MM.1S (cell line): ENCODE results near the gene CHST13.

ENCODE experiments used
- DNase-seq: peaks from one replicate; pipeline ENCODE4 v3.0.0-alpha.2; 2015
- H2AFZ ChIP-seq: fragments of 300-600 bp; sonication (generic); 2 replicates; pipeline ENCODE4 v1.6.0; 2016; ENCODE audit warnings: antibody characterized with exemption, low read length
- H3F3A ChIP-seq: fragments of 300-600 bp; sonication (generic); 2 replicates; pipeline ENCODE4 v1.6.1; 2016; ENCODE audit warnings: mild to moderate bottlenecking, antibody characterized with exemption, low read length, moderate library complexity, mixed read lengths; ENCODE audit not compliant: insufficient read depth
- H3K27ac ChIP-seq: fragments of 300-600 bp; sonication (generic); 2 replicates; pipeline ENCODE4 v1.5.1; 2016; ENCODE audit warnings: mild to moderate bottlenecking, low read length
- H3K27me3 ChIP-seq: fragments of 300-600 bp; sonication (generic); replicated peaks from 2 replicates; pipeline ENCODE4 v1.6.0; 2016; ENCODE audit warnings: low read length; ENCODE audit not compliant: insufficient read depth
- H3K36me3 ChIP-seq: fragments of 300-600 bp; sonication (generic); replicated peaks from 2 replicates; pipeline ENCODE4 v1.6.1; 2016; ENCODE audit warnings: mild to moderate bottlenecking, low read length, mixed read lengths; ENCODE audit not compliant: insufficient read depth
- H3K4me1 ChIP-seq: fragments of 300-600 bp; sonication (generic); 2 replicates; pipeline ENCODE4 v1.6.1; 2016; ENCODE audit warnings: low read length, mixed read lengths
- H3K4me2 ChIP-seq: fragments of 300-600 bp; sonication (generic); 2 replicates; pipeline ENCODE4 v1.6.0; 2016; ENCODE audit warnings: low read depth, low read length
- H3K4me3 ChIP-seq: fragments of 300-600 bp; sonication (generic); 2 replicates; pipeline ENCODE4 v1.5.1; 2016; ENCODE audit warnings: low read length, mixed read lengths
- H3K79me2 ChIP-seq: fragments of 300-600 bp; sonication (generic); 2 replicates; pipeline ENCODE4 v1.6.1; 2016; ENCODE audit warnings: mixed run types, low read length, mixed read lengths
- H3K9ac ChIP-seq: fragments of 300-600 bp; sonication (generic); 2 replicates; pipeline ENCODE4 v1.6.1; 2016; ENCODE audit warnings: low read length, mixed read lengths
- H3K9me2 ChIP-seq: fragments of 300-600 bp; sonication (generic); replicated peaks from 2 replicates; pipeline ENCODE4 v1.6.1; 2016; ENCODE audit warnings: mild to moderate bottlenecking, low read length, mixed read lengths; ENCODE audit not compliant: insufficient read depth
- H3K9me3 ChIP-seq: fragments of 300-600 bp; sonication (generic); replicated peaks from 2 replicates; pipeline ENCODE4 v1.6.1; 2016; ENCODE audit warnings: mild to moderate bottlenecking, low read length, mixed read lengths; ENCODE audit not compliant: insufficient read depth
- H4K20me1 ChIP-seq: fragments of 300-600 bp; sonication (generic); 2 replicates; pipeline ENCODE4 v1.6.1; 2016; ENCODE audit warnings: mild to moderate bottlenecking, low read length, moderate library complexity, mixed read lengths; ENCODE audit not compliant: insufficient read depth
- EZH2 ChIP-seq: fragments of 300-600 bp; sonication (generic); optimal IDR thresholded peaks from 2 replicates; pipeline ENCODE3; 2017; ENCODE audit warnings: low read depth, mild to moderate bottlenecking, antibody characterized with exemption, low read length, mixed read lengths
- EZH2phosphoT487 ChIP-seq: fragments of 300-600 bp; sonication (generic); IDR thresholded peaks from 2 replicates; pipeline ENCODE4 v1.6.1; 2018; ENCODE audit warnings: antibody characterized with exemption, low read length
- TF ChIP-seq, protein P1 (sequence below): fragments of 300-600 bp; sonication (generic); IDR thresholded peaks from 2 replicates; pipeline ENCODE4 v1.5.1; 2016; ENCODE audit warnings: antibody characterized with exemption, low read length, mixed read lengths

CHST13 gene

GRCh38 chr3:126512916-126513650, 10.9 kb upstream of the CHST13 start:
- TF ChIP-seq EZH2phosphoT487 (no peak), EZH2 (no peak)
- TF ChIP-seq, protein P1, sequence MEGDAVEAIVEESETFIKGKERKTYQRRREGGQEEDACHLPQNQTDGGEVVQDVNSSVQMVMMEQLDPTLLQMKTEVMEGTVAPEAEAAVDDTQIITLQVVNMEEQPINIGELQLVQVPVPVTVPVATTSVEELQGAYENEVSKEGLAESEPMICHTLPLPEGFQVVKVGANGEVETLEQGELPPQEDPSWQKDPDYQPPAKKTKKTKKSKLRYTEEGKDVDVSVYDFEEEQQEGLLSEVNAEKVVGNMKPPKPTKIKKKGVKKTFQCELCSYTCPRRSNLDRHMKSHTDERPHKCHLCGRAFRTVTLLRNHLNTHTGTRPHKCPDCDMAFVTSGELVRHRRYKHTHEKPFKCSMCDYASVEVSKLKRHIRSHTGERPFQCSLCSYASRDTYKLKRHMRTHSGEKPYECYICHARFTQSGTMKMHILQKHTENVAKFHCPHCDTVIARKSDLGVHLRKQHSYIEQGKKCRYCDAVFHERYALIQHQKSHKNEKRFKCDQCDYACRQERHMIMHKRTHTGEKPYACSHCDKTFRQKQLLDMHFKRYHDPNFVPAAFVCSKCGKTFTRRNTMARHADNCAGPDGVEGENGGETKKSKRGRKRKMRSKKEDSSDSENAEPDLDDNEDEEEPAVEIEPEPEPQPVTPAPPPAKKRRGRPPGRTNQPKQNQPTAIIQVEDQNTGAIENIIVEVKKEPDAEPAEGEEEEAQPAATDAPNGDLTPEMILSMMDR: no peak
- Histone ChIP-seq H3K4me1 (no peaks in the 10 kb centered on the region), H3K79me2 (no peaks in the 10 kb centered on the region), H3K4me2 (no peak overlapping the region), H2AFZ (no peak overlapping the region), H3F3A (no peaks in the 10 kb centered on the region), H3K27me3 (no peaks in the 10 kb centered on the region), H3K4me3 (no peak overlapping the region), H3K27ac (no peak overlapping the region), H4K20me1 (no peaks in the 10 kb centered on the region), H3K9me3 (no peaks in the 10 kb centered on the region), H3K9me2 (no peaks in the 10 kb centered on the region), H3K36me3 (no peaks in the 10 kb centered on the region), H3K9ac (no peak overlapping the region)
- no peak for DNase-seq

- TF ChIP-seq, protein P1: no peak
- TF ChIP-seq EZH2 (no peak), EZH2phosphoT487 (no peak)
- no peaks in the 10 kb centered on the region for H3F3A ChIP-seq
- no peaks in the 10 kb centered on the region for H3K36me3 ChIP-seq
- H3K4me3 ChIP-seq: no peak overlapping the region
- no peak overlapping the region for H3K9ac ChIP-seq
- no peaks in the 10 kb centered on the region for H3K4me1 ChIP-seq
- no peaks in the 10 kb centered on the region for H3K79me2 ChIP-seq
- H3K4me2 ChIP-seq: no peak overlapping the region
- H3K9me2 ChIP-seq: no peaks in the 10 kb centered on the region
- H3K9me3 ChIP-seq: no peaks in the 10 kb centered on the region
- no peak overlapping the region for H3K27ac ChIP-seq
- no peak for DNase-seq
- H2AFZ ChIP-seq: no peak overlapping the region
- no peaks in the 10 kb centered on the region for H3K27me3 ChIP-seq
- H4K20me1 ChIP-seq: no peaks in the 10 kb centered on the region
Observed at GRCh38 chr3:126514161-126514560, 9.8 kb upstream of the CHST13 start.

- no peak for DNase-seq
Observed at GRCh38 chr3:126515066-126515706, 8.8 kb upstream of the CHST13 start.

More at GRCh38 chr3:126515066-126515706, 8.8 kb upstream of the CHST13 start:
- Histone ChIP-seq H3F3A (no peaks in the 10 kb centered on the region), H3K4me2 (no peak overlapping the region), H3K4me1 (no peaks in the 10 kb centered on the region), H3K79me2 (no peaks in the 10 kb centered on the region), H3K9ac (no peak overlapping the region), H3K4me3 (no peak overlapping the region), H3K9me3 (no peaks in the 10 kb centered on the region), H3K9me2 (no peaks in the 10 kb centered on the region), H4K20me1 (no peaks in the 10 kb centered on the region), H3K36me3 (no peaks in the 10 kb centered on the region), H3K27me3 (peaks cover 2% of the 10 kb centered on the region; the same call in 1 of the 2 replicates), H3K27ac (no peak overlapping the region), H2AFZ (no peak overlapping the region)
- no peak for TF ChIP-seq EZH2
